PFSK-1 (cell line): Measurements from ENCODE around the gene TBX1.

Source experiments
- FOXP2 ChIP-seq: optimal IDR thresholded peaks from 2 replicates; pipeline ENCODE3; 2011; ENCODE audit warnings: borderline replicate concordance, control low read depth, inconsistent platforms; ENCODE audit not compliant: insufficient read depth; ENCODE audit errors: extremely low read length, extremely low read depth
- POLR2AphosphoS5 ChIP-seq: IDR thresholded peaks from 2 replicates; pipeline ENCODE4 v1.6.1; 2012; ENCODE audit warnings: low read depth, mild to moderate bottlenecking, control low read depth, low read length, moderate library complexity
- REST ChIP-seq, 2 experiments: IDR thresholded peaks; 2 replicates each; pipeline versions ENCODE4 v1.6.1 to v1.8.0; 2011 to 2012; ENCODE audit warnings: low read depth in 2 of 2, low read length in 2 of 2, control low read depth in 1 of 2, inconsistent platforms in 1 of 2, mild to moderate bottlenecking in 1 of 2, moderate library complexity in 1 of 2; ENCODE audit not compliant: insufficient read depth in 1 of 2
- SIN3A ChIP-seq: IDR thresholded peaks from 2 replicates; pipeline ENCODE4 v1.6.1; 2012; ENCODE audit warnings: mild to moderate bottlenecking, low read length, moderate library complexity, borderline replicate concordance; ENCODE audit not compliant: insufficient read depth
- TAF1 ChIP-seq: IDR thresholded peaks from 2 replicates; pipeline ENCODE4 v1.6.1; 2012; ENCODE audit warnings: low read length, control low read depth, borderline replicate concordance; ENCODE audit not compliant: insufficient read depth

TBX1 gene

GRCh38 chr22:19802894-19803735 lies 42.5 kb downstream of the TBX1 start:
- TF ChIP-seq TAF1, result no peak
- no peak for TF ChIP-seq POLR2AphosphoS5
- TF ChIP-seq REST (IDR thresholded peaks at IDR 0.05; ENCODE audit: insufficient read depth in 1 of 2, low read depth in 2 of 2, low read length in 2 of 2), result no peak
- no peak for TF ChIP-seq SIN3A
- TF ChIP-seq FOXP2, result no peak

DNA sequence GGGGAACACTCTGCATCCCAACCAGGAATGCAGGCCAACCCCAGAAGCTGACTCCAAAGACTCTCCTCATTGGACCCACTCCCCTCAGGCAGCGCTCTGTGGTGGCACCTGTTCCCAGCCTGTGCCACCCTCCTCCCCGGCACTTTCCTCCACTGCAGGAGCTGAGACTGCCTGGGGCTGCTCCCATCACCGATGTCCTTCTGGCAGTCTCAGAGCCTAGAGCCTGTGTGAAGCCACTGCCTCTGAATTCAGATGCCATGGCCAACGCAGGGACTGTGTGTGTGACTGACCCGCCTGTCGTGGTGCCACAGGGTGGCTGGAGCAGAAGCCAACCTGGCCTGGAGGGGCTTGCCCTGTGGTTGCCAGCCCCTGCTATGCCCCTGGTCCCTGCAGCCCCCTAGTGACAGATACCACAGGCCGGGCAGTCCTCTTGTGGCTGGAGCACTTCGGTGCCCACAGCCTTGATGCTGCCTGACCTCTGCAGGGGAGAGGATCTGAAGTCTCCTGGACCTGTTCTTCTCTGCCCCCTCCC lies 43.2 kb downstream of the TBX1 start:
- no peak for TF ChIP-seq SIN3A
- no peak for TF ChIP-seq TAF1
- TF ChIP-seq POLR2AphosphoS5, result no peak
- no peak for TF ChIP-seq FOXP2
- TF ChIP-seq REST (IDR thresholded peaks at IDR 0.05; ENCODE audit: insufficient read depth in 1 of 2, low read depth in 2 of 2, low read length in 2 of 2), result no peak

- TF ChIP-seq FOXP2 (no peak), SIN3A (no peak), POLR2AphosphoS5 (no peak)
These were observed 45.2 kb downstream of the TBX1 start for GRCh38 chr22:19805821-19806212.

DNA sequence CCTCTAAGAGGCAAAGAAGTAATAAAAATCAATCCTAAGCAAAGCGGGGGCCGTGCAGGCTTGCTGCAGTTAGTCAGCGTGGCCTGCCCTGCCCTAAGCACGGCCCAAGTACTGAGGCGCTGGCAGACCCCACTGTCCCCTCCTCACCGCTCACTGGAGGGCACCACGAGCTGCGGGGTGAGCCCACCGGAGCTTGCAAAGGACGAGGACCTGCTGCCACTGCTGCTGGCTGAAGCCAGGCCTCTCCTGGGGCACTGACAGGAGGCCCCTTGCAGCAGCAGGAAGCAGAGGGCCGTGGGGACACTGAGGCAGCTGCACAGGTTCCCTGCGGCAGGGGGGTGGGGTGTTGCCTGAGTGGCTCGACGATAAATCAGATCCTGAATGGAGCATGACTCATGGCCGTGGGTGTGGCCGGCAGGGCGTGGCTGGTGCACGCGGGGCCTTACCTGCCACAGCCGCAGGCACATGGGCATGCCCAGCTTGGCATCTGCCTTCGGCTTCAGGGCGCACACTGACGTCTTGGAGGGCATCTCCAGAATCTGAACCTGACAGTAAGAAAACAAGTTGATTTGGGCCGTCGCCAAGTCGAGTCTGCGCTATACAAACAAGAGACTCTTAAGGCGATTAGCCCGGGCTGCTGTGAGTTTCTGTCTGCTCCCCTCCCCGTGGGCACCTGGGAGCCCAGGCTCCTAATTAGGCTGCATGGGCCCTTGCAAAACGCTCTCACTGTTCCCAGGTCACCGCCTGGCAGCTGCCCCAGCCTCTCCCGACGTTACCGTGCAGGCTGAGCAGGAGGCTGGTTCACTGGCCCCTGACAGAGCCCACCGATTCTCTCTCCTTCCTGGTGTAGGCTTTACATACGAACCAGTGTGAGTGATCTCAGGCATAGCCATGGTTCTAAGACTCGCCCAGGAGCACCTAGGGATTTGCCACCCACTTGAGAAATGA lies 45.9 kb downstream of the TBX1 start:
- TF ChIP-seq TAF1, result no peak
- TF ChIP-seq FOXP2, result peak; percentile 29

DNA sequence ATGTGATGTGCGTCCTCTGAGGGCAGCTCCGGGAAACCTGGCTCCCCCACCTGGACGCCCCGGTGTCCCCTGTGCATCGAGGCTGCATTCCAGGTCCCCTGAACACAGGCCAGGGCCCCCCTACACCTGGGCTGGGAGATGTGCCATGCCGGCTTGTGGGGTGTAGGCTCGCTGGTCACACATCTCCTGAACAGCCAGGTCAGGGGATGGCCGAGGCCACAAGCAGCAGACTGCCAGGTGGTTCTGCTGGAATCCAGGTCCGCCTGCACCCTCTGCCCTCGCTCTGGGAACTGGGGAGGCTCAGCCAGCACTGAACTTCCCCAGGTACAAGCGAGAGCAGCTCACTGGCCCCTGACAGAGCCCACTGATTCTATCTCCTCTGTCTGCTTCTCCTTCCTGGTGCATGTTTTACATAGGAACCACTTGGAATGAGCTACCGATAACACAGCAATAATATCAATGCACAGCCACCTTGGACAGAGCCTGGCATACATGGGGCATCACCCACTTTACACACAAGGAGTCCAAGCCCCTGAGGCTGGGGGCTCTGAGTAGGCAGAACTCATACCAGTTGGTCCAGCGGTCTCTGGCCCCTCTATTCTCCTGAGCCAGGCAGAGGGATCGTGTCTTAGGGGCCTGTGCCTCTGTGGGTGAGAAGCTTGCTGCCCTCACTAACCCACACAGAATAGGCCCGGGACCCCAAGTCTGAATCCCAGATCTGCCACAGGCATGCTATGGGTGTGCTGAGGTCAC lies 46.8 kb downstream of the TBX1 start:
- TF ChIP-seq FOXP2 (no peak), REST (IDR thresholded peaks at IDR 0.05; ENCODE audit: insufficient read depth in 1 of 2, low read depth in 2 of 2, low read length in 2 of 2) (0 out of 4 replicates have a peak, but pooled peaks of 1 of the 2 experiments have one; percentile 61)
